HepG2 (cell line): ENCODE data around the gene RAP1GAP2. TPM values are rescaled to one million over a fixed set of nuclear protein-coding genes. Genes with fewer than 3 reads are reported as not detected.
A peak's percentile ranks its signal among the peaks of the same experiment; 100 is the strongest.

Source experiments
- ARHGAP35 ChIP-seq: sonication (generic); formaldehyde crosslinking; IDR thresholded peaks from 2 replicates; pipeline ENCODE4 v1.9.0; 2022; ENCODE audit warnings: mild to moderate bottlenecking, inconsistent platforms, moderate library complexity, missing genetic modification reagents, borderline replicate concordance
- ATF7-NPFF ChIP-seq: sonication (generic); formaldehyde crosslinking; IDR thresholded peaks from 2 replicates; pipeline ENCODE4 v1.8.1; 2023; ENCODE audit warnings: mild to moderate bottlenecking, low read depth, missing genetic modification reagents, moderate library complexity
- CC2D1A ChIP-seq: sonication (generic); formaldehyde crosslinking; IDR thresholded peaks from 2 replicates; pipeline ENCODE4 v1.8.1; 2023; ENCODE audit warnings: mild to moderate bottlenecking, missing genetic modification reagents
- CEBPZ ChIP-seq: IDR thresholded peaks from 2 replicates; pipeline ENCODE4 v1.6.1; 2012; ENCODE audit warnings: low read length, improper control_type of control experiment
- FOXO1 ChIP-seq: sonication (generic); formaldehyde crosslinking; IDR thresholded peaks from 2 replicates; pipeline ENCODE4 v1.4.0; 2020; ENCODE audit warnings: missing genetic modification reagents
- HDAC2 ChIP-seq: sonication (generic); formaldehyde crosslinking; IDR thresholded peaks from 2 replicates; pipeline ENCODE4 v1.4.0; 2020; ENCODE audit warnings: missing genetic modification reagents
- LCORL ChIP-seq, 2 experiments: fragments of 450-650 bp in 1 of 2; sonication (generic) in 1 of 2; formaldehyde crosslinking in 1 of 2; IDR thresholded peaks; 2 replicates each; pipeline versions ENCODE4 v1.5.0 to v1.6.1; 2017 to 2020; ENCODE audit warnings: antibody characterized with exemption in 1 of 2, missing genetic modification reagents in 1 of 2
- MAFF ChIP-seq: IDR thresholded peaks from 2 replicates; pipeline ENCODE4 v1.6.1; 2011; ENCODE audit warnings: low read depth, low read length, improper control_type of control experiment
- NONO ChIP-seq, 2 experiments: fragments of 450-650 bp in 1 of 2; sonication (generic) in 1 of 2; formaldehyde crosslinking in 1 of 2; IDR thresholded peaks in 1 of 2; conservative IDR thresholded peaks in 1 of 2; 2 replicates each; pipeline versions ENCODE4 v1.6.1 to v1.8.0; 2017 to 2022; ENCODE audit warnings: mild to moderate bottlenecking in 1 of 2, missing genetic modification reagents in 1 of 2, moderate library complexity in 1 of 2
- PBX3 ChIP-seq: sonication (generic); formaldehyde crosslinking; IDR thresholded peaks from 2 replicates; pipeline ENCODE4 v1.8.1; 2023; ENCODE audit warnings: missing genetic modification reagents, inconsistent platforms, borderline replicate concordance
- TBX2 ChIP-seq: sonication (generic); formaldehyde crosslinking; IDR thresholded peaks from 2 replicates; pipeline ENCODE4 v1.5.0; 2020; ENCODE audit warnings: missing genetic modification reagents, mild to moderate bottlenecking, borderline replicate concordance
- TRIM24 ChIP-seq: sonication (generic); formaldehyde crosslinking; IDR thresholded peaks from 2 replicates; pipeline ENCODE4 v1.8.0; 2022; ENCODE audit warnings: mild to moderate bottlenecking, missing genetic modification reagents
- U2AF2 ChIP-seq: fragments of 200-400 bp; formaldehyde crosslinking; IDR thresholded peaks from 2 replicates; pipeline ENCODE4 v1.6.1; 2017; ENCODE audit warnings: low read depth, mild to moderate bottlenecking, low read length
- ZFYVE20 ChIP-seq: sonication (generic); formaldehyde crosslinking; IDR thresholded peaks from 2 replicates; pipeline ENCODE4 v1.8.0; 2023; ENCODE audit warnings: low read depth, mild to moderate bottlenecking, moderate library complexity, missing genetic modification reagents, borderline replicate concordance
- ZNF234 ChIP-seq: sonication (generic); formaldehyde crosslinking; conservative IDR thresholded peaks from 2 replicates; pipeline ENCODE4 v1.5.1; 2020; ENCODE audit warnings: mild to moderate bottlenecking, missing genetic modification reagents
- ZNF281 ChIP-seq: sonication (generic); formaldehyde crosslinking; IDR thresholded peaks from 2 replicates; pipeline ENCODE4 v1.4.0; 2020; ENCODE audit warnings: missing genetic modification reagents, borderline replicate concordance
- ZNF710 ChIP-seq: sonication (generic); formaldehyde crosslinking; IDR thresholded peaks from 2 replicates; pipeline ENCODE4 v1.5.0; 2020; ENCODE audit warnings: mild to moderate bottlenecking, missing genetic modification reagents, borderline replicate concordance
- ZSCAN25 ChIP-seq: sonication (generic); formaldehyde crosslinking; IDR thresholded peaks from 2 replicates; pipeline ENCODE4 v1.8.0; 2022; ENCODE audit warnings: mild to moderate bottlenecking, missing genetic modification reagents
- polyA plus RNA-seq, 8 experiments: library from polyadenylated mRNA; depleted of rRNA in 3 of 8; stranded (reverse) in 7 of 8; unstranded in 1 of 8; fragments of >200 nt; fragmentation: Illumina TruSeq in 4 of 8; extraction: Trizol in 4 of 8; gene quantifications; 2 replicates each; pipeline versions ENCODE4 v1.2.1 to v1.2.3, GENCODE V29; 2011 to 2016; ENCODE audit warnings: low read depth in 4 of 8, missing spikeins in 1 of 8, mixed read lengths in 1 of 8; ENCODE audit not compliant: insufficient read depth in 1 of 8
- total RNA-seq, 5 experiments: library from RNA; depleted of rRNA; stranded (reverse); fragments of >200 nt; fragmentation: Illumina TruSeq; extraction: Trizol; gene quantifications; 2 replicates each; pipeline ENCODE4 v1.2.3, GENCODE V29; 2016; ENCODE audit warnings: low read depth in 1 of 5

RAP1GAP2 gene
- total and polyA plus RNA-seq, 2 of the 13 experiments (the other 11 are each of a cell fraction or from before 2014, with no cell fraction given): 10.9 to 12.0 TPM

- TF ChIP-seq NONO (IDR thresholded peaks at IDR 0.05) (no peak), NONO (CRISPR knock-in tag; conservative IDR thresholded peaks at IDR 0.05) (peak; percentile 52; the same call in 1 of the 2 replicates), HDAC2 (CRISPR knock-in tag) (peak; percentile 81; the same call in 1 of the 2 replicates), CEBPZ (no peak), MAFF (no peak), PBX3 (CRISPR knock-in tag) (no peak; the same call in 1 of the 2 replicates), ZSCAN25 (peak; percentile 55; the same call in 1 of the 2 replicates), ARHGAP35 (CRISPR knock-in tag) (0 out of 2 replicates have a peak, but pooled peaks have one; percentile 45), ZNF234 (no peak), TBX2 (CRISPR knock-in tag) (peak; percentile 51), ZNF281 (CRISPR knock-in tag) (peak; percentile 27; the same call in 1 of the 2 replicates), ATF7-NPFF (CRISPR knock-in tag) (no peak), ZNF710 (no peak), FOXO1 (CRISPR knock-in tag) (peak; percentile 55), LCORL (IDR thresholded peaks at IDR 0.05) (no peak), LCORL (CRISPR knock-in tag; IDR thresholded peaks at IDR 0.05) (peak; percentile 69; the same call in 1 of the 2 replicates), ZFYVE20 (CRISPR knock-in tag) (no peak), U2AF2 (no peak), CC2D1A (CRISPR knock-in tag) (no peak), TRIM24 (CRISPR knock-in tag) (no peak)
These were observed 179.3 kb downstream of the RAP1GAP2 start (continued) for GRCh38 chr17:2975469-2975958.
